IMR-90 (cell line): Measurements from ENCODE around the gene SDC4. TPM values are rescaled to one million over a fixed set of nuclear protein-coding genes. Genes with fewer than 3 reads are reported as not detected.

Experiments used
- ATAC-seq: fragments of 200-7000 bp; cut with Tn5 transposase; 2 replicates; pipeline ENCODE4 v1.9.1; 2020; ENCODE audit warnings: low read depth, mild to moderate bottlenecking, moderate library complexity
- BruUV-seq: library from RNA; stranded (reverse); fragments of 400-500 nt; replicated peaks from 2 replicates; lab custom pipeline; 2021; lab: Mats Ljungman, UMichigan
- CTCF ChIA-PET: fragments of 300-600 bp; formaldehyde crosslinking; extraction: SDS; loops from one replicate; lab custom pipeline; 2021; ENCODE audit warnings: antibody characterized with exemption; lab: Yijun Ruan, JAX
- POLR2A ChIA-PET: fragments of 300-600 bp; sonication (Branson Sonifier 250); formaldehyde crosslinking; loops from one replicate; lab custom pipeline; 2022; ENCODE audit warnings: antibody characterized with exemption; ENCODE audit not compliant: unreplicated experiment; lab: Charles Lee
- DNase-seq: peaks from one replicate; pipeline ENCODE4 v3.0.0; 2013
- H2AFZ ChIP-seq: replicated peaks from 2 replicates; pipeline ENCODE3; 2013; ENCODE audit warnings: low read length, mild to moderate bottlenecking; ENCODE audit not compliant: poor library complexity
- H2AK5ac ChIP-seq: 2 replicates; pipeline ENCODE4 v1.6.1; 2013; ENCODE audit warnings: low read depth, low read length, inconsistent platforms
- H2AK9ac ChIP-seq: replicated peaks from 2 replicates; pipeline ENCODE3; 2013; ENCODE audit warnings: mild to moderate bottlenecking, low read depth, low read length, moderate library complexity; ENCODE audit not compliant: poor library complexity
- H2BK120ac ChIP-seq: 2 replicates; pipeline ENCODE4 v1.6.1; 2013; ENCODE audit warnings: low read depth, low read length, inconsistent platforms
- H2BK15ac ChIP-seq: 3 replicates; pipeline ENCODE4 v1.6.1; 2013; ENCODE audit warnings: low read depth, low read length, inconsistent platforms
- H2BK20ac ChIP-seq: 2 replicates; pipeline ENCODE4 v1.6.1; 2013; ENCODE audit warnings: low read depth, mild to moderate bottlenecking, inconsistent platforms, low read length, moderate library complexity
- H2BK5ac ChIP-seq: 2 replicates; pipeline ENCODE4 v1.6.1; 2013; ENCODE audit warnings: mild to moderate bottlenecking, low read depth, low read length, inconsistent platforms; ENCODE audit not compliant: poor library complexity, severe bottlenecking
- H3K14ac ChIP-seq: replicated peaks from 2 replicates; pipeline ENCODE4 v1.6.1; 2013; ENCODE audit warnings: low read depth, low read length, inconsistent platforms
- H3K18ac ChIP-seq: 2 replicates; pipeline ENCODE4 v1.6.1; 2013; ENCODE audit warnings: low read depth, low read length, control low read depth
- H3K23ac ChIP-seq: 2 replicates; pipeline ENCODE4 v1.6.1; 2013; ENCODE audit warnings: low read depth, low read length, inconsistent platforms
- H3K27ac ChIP-seq: 2 replicates; pipeline ENCODE4 v1.5.1; 2013; ENCODE audit warnings: mild to moderate bottlenecking, control low read depth, low read length; ENCODE audit not compliant: insufficient read depth
- H3K27me3 ChIP-seq: 2 replicates; pipeline ENCODE4 v1.6.1; 2013; ENCODE audit warnings: low read length; ENCODE audit not compliant: control insufficient read depth, insufficient read depth
- H3K36me3 ChIP-seq: 2 replicates; pipeline ENCODE4 v1.6.1; 2013; ENCODE audit warnings: low read length, mixed read lengths; ENCODE audit not compliant: control insufficient read depth, insufficient read depth
- H3K4ac ChIP-seq: 2 replicates; pipeline ENCODE4 v1.6.1; 2013; ENCODE audit warnings: low read depth, low read length, inconsistent platforms
- H3K4me1 ChIP-seq: 2 replicates; pipeline ENCODE4 v1.6.1; 2013; ENCODE audit warnings: low read length, mixed read lengths; ENCODE audit not compliant: control insufficient read depth, insufficient read depth
- H3K4me2 ChIP-seq: 2 replicates; pipeline ENCODE4 v1.6.1; 2013; ENCODE audit warnings: low read depth, mild to moderate bottlenecking, control low read depth, low read length, moderate library complexity
- H3K4me3 ChIP-seq: 2 replicates; pipeline ENCODE4 v1.5.1; 2013; ENCODE audit warnings: low read depth, mild to moderate bottlenecking, control low read depth, low read length, moderate library complexity; ENCODE audit not compliant: insufficient read depth
- H3K56ac ChIP-seq: 2 replicates; pipeline ENCODE4 v1.6.1; 2013; ENCODE audit warnings: low read length, inconsistent platforms; ENCODE audit not compliant: insufficient read depth; ENCODE audit errors: extremely low read depth
- H3K79me1 ChIP-seq, 2 experiments: 2 replicates each; pipeline ENCODE4 v1.6.1; 2013; ENCODE audit warnings: low read length in 2 of 2, inconsistent platforms in 1 of 2, low read depth in 1 of 2
- H3K9ac ChIP-seq: 2 replicates; pipeline ENCODE4 v1.6.1; 2013; ENCODE audit warnings: low read depth, low read length, control low read depth
- H3K9me1 ChIP-seq: 2 replicates; pipeline ENCODE4 v1.6.1; 2013; ENCODE audit warnings: low read length, inconsistent platforms; ENCODE audit not compliant: insufficient read depth
- H3K9me3 ChIP-seq: 2 replicates; pipeline ENCODE4 v1.6.1; 2013; ENCODE audit warnings: low read length; ENCODE audit not compliant: control insufficient read depth, insufficient read depth
- H4K20me1 ChIP-seq: 2 replicates; pipeline ENCODE4 v1.6.1; 2013; ENCODE audit warnings: low read length, inconsistent platforms; ENCODE audit not compliant: insufficient read depth
- H4K5ac ChIP-seq: 2 replicates; pipeline ENCODE4 v1.6.1; 2013; ENCODE audit warnings: mild to moderate bottlenecking, low read depth, low read length, control low read depth
- H4K8ac ChIP-seq, 2 experiments: 2 replicates each; pipeline ENCODE4 v1.6.1; 2013; ENCODE audit warnings: low read depth in 2 of 2, low read length in 2 of 2, control low read depth in 1 of 2, inconsistent platforms in 1 of 2
- H4K91ac ChIP-seq: 2 replicates; pipeline ENCODE4 v1.6.1; 2013; ENCODE audit warnings: low read depth, low read length, inconsistent platforms; ENCODE audit not compliant: insufficient read depth
- BHLHE40 ChIP-seq: fragments of 150-350 bp; IDR thresholded peaks from 2 replicates; pipeline ENCODE4 v1.6.1; 2016; ENCODE audit warnings: mild to moderate bottlenecking, low read depth, low read length
- CEBPB ChIP-seq: IDR thresholded peaks from 2 replicates; pipeline ENCODE4 v1.6.1; 2012; ENCODE audit warnings: low read depth, low read length, improper control_type of control experiment
- CHD1 ChIP-seq: IDR thresholded peaks from 2 replicates; pipeline ENCODE4 v1.6.1; 2012; ENCODE audit warnings: low read depth, low read length, improper control_type of control experiment
- ELK1 ChIP-seq: fragments of 150-350 bp; IDR thresholded peaks from 2 replicates; pipeline ENCODE4 v1.6.1; 2016; ENCODE audit warnings: low read depth, mild to moderate bottlenecking, low read length, moderate library complexity, borderline replicate concordance
- MAFK ChIP-seq: IDR thresholded peaks from 2 replicates; pipeline ENCODE4 v1.6.1; 2012; ENCODE audit warnings: low read depth, low read length, improper control_type of control experiment
- MAZ ChIP-seq: IDR thresholded peaks from 2 replicates; pipeline ENCODE4 v1.6.1; 2012; ENCODE audit warnings: low read depth, mild to moderate bottlenecking, low read length, improper control_type of control experiment, moderate library complexity, borderline replicate concordance
- MXI1 ChIP-seq: IDR thresholded peaks from 2 replicates; pipeline ENCODE4 v1.6.1; 2012; ENCODE audit warnings: low read depth, mild to moderate bottlenecking, low read length, moderate library complexity, borderline replicate concordance
- NFE2L2 ChIP-seq: fragments of 150-350 bp; IDR thresholded peaks from 2 replicates; pipeline ENCODE4 v1.6.1; 2016; ENCODE audit warnings: low read depth, mild to moderate bottlenecking, low read length
- POLR2A ChIP-seq: IDR thresholded peaks from 2 replicates; pipeline ENCODE4 v1.6.1; 2012; ENCODE audit warnings: mild to moderate bottlenecking, low read depth, low read length
- RFX5 ChIP-seq: IDR thresholded peaks from 2 replicates; pipeline ENCODE4 v1.8.0; 2012; ENCODE audit warnings: low read depth, mild to moderate bottlenecking, low read length, moderate library complexity
- SMC3 ChIP-seq: fragments of 150-350 bp; IDR thresholded peaks from 2 replicates; pipeline ENCODE4 v1.6.1; 2016; ENCODE audit warnings: low read depth, mild to moderate bottlenecking, antibody characterized with exemption, low read length, moderate library complexity
- USF2 ChIP-seq: fragments of 150-350 bp; IDR thresholded peaks from 2 replicates; pipeline ENCODE4 v1.6.1; 2017; ENCODE audit warnings: mild to moderate bottlenecking, antibody characterized with exemption, low read length, low read depth
- WGBS, 2 experiments: methylation state at CpG; one replicate each; pipeline versions ENCODE4 v1.1.5 to v1.1.7; 2013; ENCODE audit warnings: missing lambda C conversion rate in 2 of 2; ENCODE audit not compliant: insufficient read length in 1 of 2; ENCODE audit errors: extremely low coverage in 2 of 2; 5-methylcytosine and 5-hydroxymethylcytosine counted together
- dilution Hi-C: fragments of 300-500 bp; cut with HindIII; formaldehyde crosslinking; loops from one replicate; pipeline ENCODE4 v1.14.3; 2018; ENCODE audit warnings: low sequenced_read_pairs; ENCODE audit not compliant: unreplicated experiment
- in situ Hi-C: fragments of 300-500 bp; cut with MboI; formaldehyde crosslinking; loops from 3 replicates; pipeline ENCODE4 v1.14.3; 2019; ENCODE audit warnings: low sequenced_read_pairs, inconsistent platforms, mixed read lengths
- intact Hi-C: fragments of 100-400 bp; cut with micrococcal nuclease; formaldehyde crosslinking; loops from 2 replicates; pipeline ENCODE4 v1.10.0; 2022
- polyA plus RNA-seq, 3 experiments: library from polyadenylated mRNA; depleted of rRNA; stranded (reverse); fragments of >200 nt; gene quantifications; 2 replicates each; pipeline ENCODE4 v1.2.3, GENCODE V29; 2012; ENCODE audit warnings: low replicate concordance in 1 of 3
- total RNA-seq: library from RNA; depleted of rRNA; stranded (reverse); fragments of >200 nt; gene quantifications from 2 replicates; pipeline ENCODE4 v1.2.3, GENCODE V29; 2012
- TF ChIP-seq, protein P1 (sequence below): conservative IDR thresholded peaks from 2 replicates; pipeline ENCODE4 v1.5.1; 2012; ENCODE audit warnings: mild to moderate bottlenecking, low read depth, low read length, improper control_type of control experiment

SDC4 gene
- total and polyA plus RNA-seq, 2 of the 4 experiments (the other 2 are of a cell fraction), result 203 to 265 TPM

DNA sequence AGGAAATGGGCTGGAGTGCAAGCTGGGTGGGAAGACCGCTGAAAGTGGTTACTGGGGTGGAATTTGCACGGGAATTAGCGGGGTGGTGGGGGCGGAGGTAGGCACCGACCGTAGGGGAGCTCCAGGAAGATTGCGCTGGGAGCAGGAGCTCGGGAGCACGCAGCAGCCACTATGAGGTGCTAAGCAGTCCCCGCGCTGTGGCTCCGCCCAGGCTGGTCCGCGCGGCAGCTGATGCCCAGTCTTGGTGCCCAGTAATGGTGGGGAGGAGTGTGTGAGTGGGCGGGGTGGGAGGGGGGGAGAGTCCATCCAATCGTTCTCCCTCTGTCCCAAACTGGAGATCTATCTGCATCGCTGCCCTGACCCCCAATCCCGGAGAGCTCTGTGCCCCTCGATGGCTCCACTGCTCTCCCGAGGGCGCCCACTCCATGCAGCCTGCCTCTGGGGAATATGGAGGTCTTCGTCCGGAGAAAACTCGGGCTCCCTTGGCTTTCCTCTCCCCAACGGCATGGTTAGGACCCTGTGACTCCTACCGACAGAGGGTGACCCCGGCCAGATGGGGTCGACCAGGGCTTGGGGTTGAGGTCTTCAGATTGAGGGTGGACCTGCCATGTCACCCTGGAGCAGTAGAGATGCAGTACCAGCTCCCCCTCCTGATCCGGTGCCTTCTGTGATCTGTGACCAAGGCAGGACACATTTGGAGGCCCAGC is 24.6 kb upstream of the SDC4 start (continued):
- TF ChIP-seq MAZ, result no peak

DNA sequence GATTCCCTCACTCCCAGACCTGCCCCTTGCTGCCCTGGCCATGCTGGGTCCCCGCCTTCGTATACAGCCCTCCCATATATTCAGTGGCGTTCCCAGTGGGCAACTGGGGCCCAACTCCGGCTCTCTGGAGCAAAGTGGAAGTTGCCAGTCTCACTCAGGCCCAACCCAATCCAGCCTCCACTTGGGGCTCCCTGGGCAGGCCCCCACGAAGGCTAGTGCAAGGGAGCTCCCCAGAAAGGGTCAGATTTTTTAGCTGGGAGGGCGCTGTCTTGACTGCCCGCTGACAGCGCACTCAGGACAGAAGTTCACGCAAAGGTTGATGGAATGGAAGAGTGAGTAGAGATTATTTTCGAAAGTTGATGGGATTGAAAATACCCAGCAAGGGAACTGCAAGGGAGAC is 24.0 kb upstream of the SDC4 start:
- ATAC-seq, result no peak
- Histone ChIP-seq H4K91ac (no peak overlapping the region), H3K9ac (no peak overlapping the region), H3K4me1 (no peaks in the 10 kb centered on the region; the same call in 1 of the 2 replicates), H2AK5ac (no peak overlapping the region), H3K56ac (no peak overlapping the region), H4K5ac (no peak overlapping the region), H4K20me1 (no peaks in the 10 kb centered on the region), H2BK5ac (no peak overlapping the region), H3K9me1 (no peaks in the 10 kb centered on the region), H3K36me3 (peaks cover 7% of the 10 kb centered on the region), H3K4me3 (no peak overlapping the region), H2BK15ac (no peak overlapping the region), H3K4ac (no peak overlapping the region), H3K14ac (no peak overlapping the region), H2BK120ac (no peak overlapping the region), H3K23ac (no peak overlapping the region), H4K8ac (no peak overlapping the region), H3K79me1 (peaks cover 0 to 3% of the 10 kb centered on the region in 2 experiments; a peak in 2 of 4 replicates), H3K27ac (no peak overlapping the region), H3K9me3 (no peaks in the 10 kb centered on the region), H2AFZ (peak overlapping the region; percentile 37), H2BK20ac (no peak overlapping the region), H3K27me3 (no peaks in the 10 kb centered on the region), H3K18ac (no peak overlapping the region), H3K4me2 (no peak overlapping the region), H2AK9ac (no peak overlapping the region)
- ChIA-PET CTCF (interaction anchor here (1.3 to 2.1 kb wide), 3 partner anchors 9 to 399 kb away, joined by 3 to 6 read pairs (median 5); partner anchors contain the start of gene SYS1), POLR2A (interaction anchor here (1.2 kb wide), 1 partner anchor 9 kb away, joined by 4 read pairs; the partner anchor contains the start of gene SYS1)
- no TSS peak for BruUV-seq
- DNase-seq, result no peak
- in situ Hi-C loops, result no loop called here
- TF ChIP-seq NFE2L2, result no peak
- TF ChIP-seq SMC3, result no peak
- TF ChIP-seq MXI1, result no peak
- TF ChIP-seq POLR2A, result no peak
- TF ChIP-seq ELK1, result no peak
- no peak for TF ChIP-seq CEBPB
- TF ChIP-seq USF2, result no peak
- TF ChIP-seq, protein P1, sequence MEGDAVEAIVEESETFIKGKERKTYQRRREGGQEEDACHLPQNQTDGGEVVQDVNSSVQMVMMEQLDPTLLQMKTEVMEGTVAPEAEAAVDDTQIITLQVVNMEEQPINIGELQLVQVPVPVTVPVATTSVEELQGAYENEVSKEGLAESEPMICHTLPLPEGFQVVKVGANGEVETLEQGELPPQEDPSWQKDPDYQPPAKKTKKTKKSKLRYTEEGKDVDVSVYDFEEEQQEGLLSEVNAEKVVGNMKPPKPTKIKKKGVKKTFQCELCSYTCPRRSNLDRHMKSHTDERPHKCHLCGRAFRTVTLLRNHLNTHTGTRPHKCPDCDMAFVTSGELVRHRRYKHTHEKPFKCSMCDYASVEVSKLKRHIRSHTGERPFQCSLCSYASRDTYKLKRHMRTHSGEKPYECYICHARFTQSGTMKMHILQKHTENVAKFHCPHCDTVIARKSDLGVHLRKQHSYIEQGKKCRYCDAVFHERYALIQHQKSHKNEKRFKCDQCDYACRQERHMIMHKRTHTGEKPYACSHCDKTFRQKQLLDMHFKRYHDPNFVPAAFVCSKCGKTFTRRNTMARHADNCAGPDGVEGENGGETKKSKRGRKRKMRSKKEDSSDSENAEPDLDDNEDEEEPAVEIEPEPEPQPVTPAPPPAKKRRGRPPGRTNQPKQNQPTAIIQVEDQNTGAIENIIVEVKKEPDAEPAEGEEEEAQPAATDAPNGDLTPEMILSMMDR, result no peak
- no peak for TF ChIP-seq MAFK
- no peak for TF ChIP-seq CHD1
- TF ChIP-seq BHLHE40, result no peak
- TF ChIP-seq RFX5, result no peak
- 70% methylated on average over 5 of the region's 10 CpGs; no CpG with 5 or more reads in 1 of the 2 experiments for WGBS, 2 experiments
- intact Hi-C loops, result no loop called here
- dilution Hi-C loops, result no loop called here
